Measurements from ENCODE around the gene FAM151B.

GRCh38 chr5:80559244-80559643 is 71.3 kb downstream of the FAM151B start:
- TF ChIP-seq CTCF (IDR thresholded peaks at IDR 0.05) (no peak), POLR2A (IDR thresholded peaks at IDR 0.05) (no peak)
